CD4-positive, alpha-beta T cell treated with Interleukin-17A for 4 hours (primary cell): Measurements from ENCODE around the gene VENTX.

Source experiments
- DNase-seq: peaks from one replicate; pipeline ENCODE4 v3.0.0-alpha.2; 2020; ENCODE audit warnings: mixed read lengths

Gene VENTX

GRCh38 chr10:133202778-133203651 lies 34.6 kb upstream of the VENTX start:
- DNase-seq, result no peak

- no peak for DNase-seq
Measured at GRCh38 chr10:133203652-133204195, 33.9 kb upstream of the VENTX start.

DNA sequence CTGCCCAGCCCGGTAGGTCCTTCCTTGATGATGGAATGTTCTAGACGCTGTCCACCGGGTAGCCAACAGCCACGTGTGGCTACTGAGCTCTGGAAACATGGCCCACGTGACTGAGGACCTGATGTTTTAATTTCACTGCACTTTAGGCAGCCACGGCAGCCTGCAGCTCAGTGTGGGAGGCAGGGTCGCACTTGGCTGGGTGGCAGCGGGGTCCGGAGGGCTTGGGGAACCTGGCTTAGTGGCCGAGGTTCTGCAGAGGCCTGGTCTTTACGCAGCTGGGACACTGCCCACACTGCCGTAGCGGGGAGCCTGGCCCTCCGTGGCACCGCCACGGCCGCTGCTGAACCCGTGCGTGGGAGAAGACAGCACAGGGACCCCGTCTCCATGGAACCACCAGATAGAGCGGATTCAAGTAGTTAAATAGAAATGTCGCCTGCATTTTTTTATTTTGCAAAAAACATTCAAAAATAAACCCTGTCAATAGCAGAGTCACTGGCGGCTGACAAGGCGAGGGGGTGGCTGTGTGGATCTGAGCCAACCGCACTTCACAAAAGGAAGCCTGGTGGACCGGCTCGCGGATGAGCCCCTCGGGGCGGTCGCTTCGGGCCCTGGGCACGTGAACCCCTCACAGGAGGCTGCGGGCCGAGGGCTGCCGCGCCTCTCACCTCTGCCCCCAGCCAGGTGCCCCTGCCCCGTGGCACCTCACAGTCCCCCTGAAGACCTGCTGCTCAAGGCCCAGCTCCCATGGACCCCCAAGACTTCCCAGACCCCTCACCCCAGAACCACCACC lies 33.2 kb upstream of the VENTX start:
- no peak for DNase-seq

GRCh38 chr10:133205146-133205545 lies 32.5 kb upstream of the VENTX start:
- no peak for DNase-seq

DNA sequence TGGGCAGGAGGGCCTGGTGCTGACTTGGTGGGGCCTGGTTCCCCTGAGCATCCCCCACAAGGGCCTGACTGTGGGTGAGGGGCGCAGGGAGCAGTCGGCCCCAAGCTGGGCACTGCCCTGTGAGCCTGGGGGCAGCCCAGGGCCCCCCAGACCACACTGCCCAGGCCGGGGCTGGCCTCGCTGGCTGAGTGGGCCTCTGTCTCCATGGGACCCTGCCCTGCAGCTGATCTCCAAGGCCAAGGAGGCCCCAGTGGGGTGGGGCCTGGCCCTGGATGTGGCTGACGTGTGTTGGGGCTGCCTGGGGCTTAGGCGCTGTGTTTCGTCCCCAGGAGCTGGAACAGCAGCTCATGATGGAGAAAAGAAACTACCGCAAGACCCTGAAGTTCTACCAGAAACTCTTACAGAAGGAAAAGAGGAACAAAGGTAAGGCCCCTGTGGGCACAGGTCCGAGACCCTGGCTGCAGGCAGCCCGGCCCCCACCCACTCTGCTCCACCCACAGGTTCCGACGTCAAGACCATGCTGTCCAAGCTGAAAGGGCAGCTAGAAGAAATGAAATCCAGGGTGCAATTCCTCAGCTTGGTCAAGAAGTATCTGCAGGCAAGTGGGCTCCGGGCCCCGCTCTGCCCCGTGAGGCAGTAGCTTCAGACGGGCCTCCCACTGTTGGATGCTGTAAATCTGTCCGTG lies 31.2 kb upstream of the VENTX start:
- no peak for DNase-seq

GRCh38 chr10:133207041-133207600 lies 30.5 kb upstream of the VENTX start:
- DNase-seq, result no peak

DNA sequence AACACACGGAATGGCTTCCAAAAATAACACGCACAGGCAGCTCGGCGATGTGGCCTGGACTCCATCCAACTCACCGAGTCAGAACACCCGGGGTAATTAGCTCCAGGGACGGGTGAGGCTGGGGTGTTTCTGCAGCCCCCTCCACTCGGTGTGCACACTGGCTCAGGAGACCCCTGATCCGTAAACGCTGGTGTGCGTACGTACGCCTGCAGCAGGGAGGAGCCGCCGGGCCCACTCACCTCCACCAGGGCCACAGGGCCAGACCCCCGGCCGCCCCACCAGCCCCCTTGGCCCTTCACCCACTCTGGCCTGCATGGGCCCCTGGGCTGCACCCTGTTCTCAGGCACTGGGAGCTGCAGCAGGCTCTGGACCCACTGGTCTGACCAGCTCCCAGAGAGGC lies 30.0 kb upstream of the VENTX start:
- no peak for DNase-seq

DNA sequence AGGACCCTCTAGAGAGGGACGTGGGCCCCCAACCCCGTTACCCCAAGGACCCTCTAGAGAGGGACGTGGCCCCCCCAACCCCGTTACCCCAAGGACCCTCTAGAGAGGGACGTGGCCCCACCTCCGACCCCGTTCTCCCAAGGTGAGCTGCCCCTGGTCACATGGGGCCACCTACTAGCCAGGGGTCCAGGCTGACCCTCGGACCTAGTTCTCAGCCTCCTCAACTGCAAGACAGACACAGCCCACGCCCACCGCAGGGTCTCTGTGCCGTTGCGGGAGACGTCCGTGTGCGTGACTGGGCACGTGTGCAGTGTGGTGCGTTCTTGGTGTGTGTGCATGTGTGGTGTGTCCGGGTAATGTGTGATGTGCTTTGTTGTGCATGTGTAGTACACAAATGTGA lies 29.2 kb upstream of the VENTX start:
- no peak for DNase-seq

- DNase-seq, result no peak
Measured at GRCh38 chr10:133209117-133209516, 28.5 kb upstream of the VENTX start.

GRCh38 chr10:133209641-133210040 lies 28.0 kb upstream of the VENTX start:
- no peak for DNase-seq

- DNase-seq, result no peak
Measured at GRCh38 chr10:133210398-133211140, 27.1 kb upstream of the VENTX start.

DNA sequence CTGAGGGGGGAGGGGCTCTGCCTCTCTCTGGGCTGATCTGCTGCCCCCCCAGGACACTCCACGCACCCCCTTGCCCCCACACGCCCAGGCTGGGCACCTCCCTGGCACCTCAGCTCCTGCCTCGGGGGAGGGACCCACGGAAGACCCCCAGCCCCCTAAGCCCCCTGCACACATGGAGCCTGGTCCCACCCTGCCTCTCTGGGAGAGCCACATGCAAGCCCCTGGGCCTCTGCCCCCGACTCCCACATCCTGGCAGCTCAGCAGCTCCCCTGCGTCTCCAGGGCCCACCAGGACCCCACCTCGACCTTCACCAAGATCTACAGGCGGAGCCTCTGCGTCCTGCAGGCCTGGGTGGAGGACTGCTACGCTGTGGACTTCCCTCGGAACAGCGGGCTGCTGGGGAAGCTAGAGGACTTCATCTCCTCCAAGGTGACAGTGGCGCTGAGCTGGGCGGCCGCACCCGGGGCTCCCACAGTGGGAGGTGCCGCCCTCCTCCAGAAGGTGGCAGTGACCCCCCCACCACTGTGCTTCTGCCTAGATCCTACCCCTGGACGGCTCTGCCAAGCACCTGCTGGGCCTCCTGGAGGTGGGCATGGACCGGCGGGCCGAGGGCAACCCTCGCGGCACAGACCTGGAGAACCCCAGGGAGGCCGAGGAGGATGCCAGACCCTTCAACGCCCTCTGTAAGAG lies 26.4 kb upstream of the VENTX start:
- DNase-seq, result no peak

DNA sequence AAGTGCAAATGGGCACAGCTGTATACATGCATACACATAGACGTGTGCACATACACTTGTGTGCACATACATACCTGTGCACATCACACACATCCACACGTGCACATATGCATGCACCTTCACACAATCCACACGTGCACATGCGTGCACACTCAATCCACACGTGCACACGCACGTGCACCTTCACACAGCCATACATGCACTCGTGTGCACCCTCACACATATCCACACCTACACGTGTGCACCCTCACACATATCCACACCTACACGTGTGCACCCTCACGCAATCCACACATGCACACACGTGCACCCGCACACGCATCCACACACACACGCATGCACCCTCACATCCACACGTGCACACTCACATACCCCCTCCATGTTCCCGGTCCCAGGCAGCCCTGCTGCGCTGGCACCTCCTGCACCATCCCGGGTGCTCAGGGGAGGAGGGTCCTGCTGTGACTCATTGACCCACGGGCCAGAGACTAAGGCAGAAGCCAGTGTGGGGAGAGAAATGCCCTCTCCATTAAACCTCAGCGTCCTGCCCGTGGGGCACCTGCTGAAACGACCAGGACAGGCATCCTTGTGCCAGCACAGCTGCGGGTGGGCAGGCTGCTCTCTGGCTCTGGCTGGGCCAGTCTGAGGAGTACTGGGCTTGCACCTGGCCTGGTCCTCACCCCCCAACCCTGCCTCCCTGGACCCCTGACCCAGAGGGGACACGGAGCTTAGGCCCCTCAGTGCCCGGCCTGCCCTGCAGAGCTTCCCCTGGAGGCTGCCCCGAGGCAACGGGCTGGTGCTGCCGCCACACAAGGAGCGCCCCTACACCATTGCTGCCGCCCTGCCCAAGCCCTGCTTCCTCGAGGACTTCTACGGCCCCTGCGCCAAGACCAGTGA lies 25.4 kb upstream of the VENTX start:
- DNase-seq, result no peak

GRCh38 chr10:133212853-133213494 lies 24.7 kb upstream of the VENTX start:
- DNase-seq, result no peak

DNA sequence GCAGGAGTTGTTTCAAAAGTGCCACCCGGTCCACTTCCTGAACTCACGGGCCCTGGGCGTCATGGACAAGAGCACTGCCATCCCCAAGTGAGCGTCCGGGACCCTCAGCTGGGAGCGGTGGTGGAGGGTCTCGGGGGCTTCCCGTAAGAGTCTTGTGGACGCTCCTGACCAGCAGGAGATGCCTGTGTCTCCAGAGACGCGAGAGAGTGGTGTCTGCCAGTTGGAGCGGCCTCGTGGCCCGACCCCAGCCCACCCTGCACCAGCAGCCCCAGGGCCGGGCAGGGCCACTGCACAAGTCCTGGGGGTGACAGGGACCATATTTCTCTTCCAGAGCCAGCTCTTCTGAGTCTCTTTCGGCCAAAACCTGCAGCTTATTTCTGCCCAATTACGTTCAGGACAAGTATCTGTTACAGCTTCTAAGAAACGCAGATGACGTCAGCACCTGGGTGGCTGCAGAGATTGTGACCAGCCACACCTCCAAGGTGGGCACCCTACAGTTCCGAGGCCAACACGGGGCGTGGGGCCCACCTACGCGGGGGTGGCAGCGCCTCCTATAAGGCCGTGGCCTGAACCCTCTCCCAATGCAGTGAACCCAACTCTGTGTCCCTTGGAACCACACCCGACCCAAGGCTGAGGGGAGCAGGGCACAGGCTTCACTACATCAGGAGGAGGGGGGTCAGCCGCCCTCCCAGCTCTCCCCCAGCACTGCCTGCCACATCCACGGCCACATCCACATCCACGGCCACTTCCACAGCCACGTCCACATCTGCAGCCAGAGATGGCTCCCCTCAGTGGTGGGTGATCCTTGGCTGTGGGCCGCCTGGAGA lies 23.8 kb upstream of the VENTX start:
- DNase-seq, result no peak

- no peak for DNase-seq
Measured at GRCh38 chr10:133214468-133215410, 22.9 kb upstream of the VENTX start.

DNA sequence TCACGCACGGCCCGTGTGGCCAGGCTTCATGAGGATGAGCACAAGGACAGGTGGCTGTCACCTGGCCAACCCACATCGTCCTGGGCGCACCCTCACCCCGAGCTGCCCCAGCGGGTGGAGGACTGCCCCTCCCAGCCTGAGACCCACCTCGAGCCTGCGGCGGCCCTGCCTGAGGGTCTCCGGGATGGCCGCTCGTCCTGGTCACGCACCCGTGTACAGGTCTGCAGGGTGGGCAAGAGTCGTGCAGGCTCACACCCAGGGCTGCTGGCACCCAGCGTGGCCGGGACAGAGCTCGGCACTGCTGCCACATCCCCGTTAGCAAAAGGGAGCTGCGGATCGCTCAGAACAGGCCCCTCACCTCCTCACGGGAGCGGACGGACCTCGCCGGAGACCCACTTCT lies 22.1 kb upstream of the VENTX start:
- DNase-seq, result no peak

DNA sequence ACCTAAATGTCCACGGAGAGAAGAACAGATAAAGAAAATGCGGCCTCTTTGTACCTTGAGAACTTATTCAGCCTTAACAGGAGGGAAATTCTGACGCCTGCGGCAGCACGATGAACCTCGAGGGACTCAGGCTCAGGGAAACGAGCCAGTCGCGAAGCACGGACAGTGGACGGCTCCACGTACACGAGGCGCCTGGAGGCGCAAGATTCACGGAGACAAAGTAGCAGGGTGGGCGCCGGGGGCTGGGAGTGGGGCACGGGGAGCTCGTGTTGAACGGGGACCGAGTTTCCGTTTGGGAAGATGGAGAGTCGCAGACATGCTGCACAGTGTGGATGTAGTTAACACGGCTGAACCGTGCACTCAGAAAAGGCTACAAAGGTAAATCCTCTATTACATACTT lies 20.9 kb upstream of the VENTX start:
- DNase-seq, result no peak
